Measurements from ENCODE around the gene MYO1C.

DNA sequence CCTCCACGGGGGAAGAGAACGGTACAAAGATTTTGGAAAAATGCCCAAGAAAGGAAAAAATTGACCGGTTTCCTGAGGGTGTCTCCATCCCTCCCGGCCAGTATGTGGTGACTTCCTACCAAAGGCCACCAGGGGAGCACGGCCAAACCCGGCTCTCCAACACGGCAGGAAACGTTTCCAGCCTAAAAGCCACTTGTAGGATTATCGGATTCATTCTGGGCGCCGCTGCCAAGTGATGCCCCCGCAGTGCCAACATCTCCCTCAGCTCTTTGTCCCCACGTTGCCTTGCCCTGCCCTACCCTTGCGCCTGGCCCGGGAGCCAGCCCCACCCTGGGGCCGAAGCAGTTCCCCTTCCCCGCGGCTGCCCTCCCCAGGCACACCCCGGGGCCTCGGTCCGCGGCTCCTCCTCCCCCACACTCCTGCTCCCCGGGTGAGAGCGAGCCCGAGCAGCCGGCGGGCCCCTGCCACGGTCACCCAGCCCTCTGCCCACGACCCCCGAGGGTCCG, 37.1 kb downstream of the MYO1C start:
- TF ChIP-seq, protein P1, sequence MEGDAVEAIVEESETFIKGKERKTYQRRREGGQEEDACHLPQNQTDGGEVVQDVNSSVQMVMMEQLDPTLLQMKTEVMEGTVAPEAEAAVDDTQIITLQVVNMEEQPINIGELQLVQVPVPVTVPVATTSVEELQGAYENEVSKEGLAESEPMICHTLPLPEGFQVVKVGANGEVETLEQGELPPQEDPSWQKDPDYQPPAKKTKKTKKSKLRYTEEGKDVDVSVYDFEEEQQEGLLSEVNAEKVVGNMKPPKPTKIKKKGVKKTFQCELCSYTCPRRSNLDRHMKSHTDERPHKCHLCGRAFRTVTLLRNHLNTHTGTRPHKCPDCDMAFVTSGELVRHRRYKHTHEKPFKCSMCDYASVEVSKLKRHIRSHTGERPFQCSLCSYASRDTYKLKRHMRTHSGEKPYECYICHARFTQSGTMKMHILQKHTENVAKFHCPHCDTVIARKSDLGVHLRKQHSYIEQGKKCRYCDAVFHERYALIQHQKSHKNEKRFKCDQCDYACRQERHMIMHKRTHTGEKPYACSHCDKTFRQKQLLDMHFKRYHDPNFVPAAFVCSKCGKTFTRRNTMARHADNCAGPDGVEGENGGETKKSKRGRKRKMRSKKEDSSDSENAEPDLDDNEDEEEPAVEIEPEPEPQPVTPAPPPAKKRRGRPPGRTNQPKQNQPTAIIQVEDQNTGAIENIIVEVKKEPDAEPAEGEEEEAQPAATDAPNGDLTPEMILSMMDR (IDR thresholded peaks at IDR 0.05) = peak; percentile 54 to 80 (median 62)
- TF ChIP-seq POLR2A (IDR thresholded peaks at IDR 0.05) = no peak

Data from Peyer's patch (tissue), 4 donors.